ENCODE measurements around the gene TRPM6.

DNA sequence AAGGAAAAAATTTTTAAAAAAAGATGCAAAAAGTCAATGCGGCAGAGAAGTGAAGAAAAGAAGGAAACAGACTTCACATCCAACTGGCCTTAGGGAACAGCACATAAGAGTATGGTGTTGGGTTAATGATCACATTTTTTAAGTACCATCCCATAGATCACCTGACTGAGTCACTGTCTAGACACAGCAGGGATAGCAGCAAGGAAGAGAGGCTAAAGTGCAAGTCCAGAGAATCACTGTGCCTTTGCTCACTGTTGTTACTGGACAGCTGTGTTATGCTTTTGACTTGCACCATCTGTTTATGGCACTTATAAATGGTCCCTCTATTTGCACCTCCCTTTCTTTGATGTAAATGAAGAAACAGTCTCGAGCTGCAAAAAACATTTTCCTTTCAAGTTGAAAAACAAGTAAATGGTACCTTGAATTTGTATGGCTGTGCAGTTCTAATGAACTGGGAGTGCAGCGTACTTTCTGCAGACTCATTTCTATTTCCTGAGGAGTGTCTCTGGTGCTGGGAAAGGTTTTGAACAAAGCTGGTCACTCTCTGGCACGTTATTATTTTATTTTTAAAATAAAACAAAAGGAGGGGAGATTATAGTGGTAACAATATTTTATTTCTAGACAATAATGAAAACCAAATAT, 84.2 kb downstream of the TRPM6 start:
- TF ChIP-seq, protein P1, sequence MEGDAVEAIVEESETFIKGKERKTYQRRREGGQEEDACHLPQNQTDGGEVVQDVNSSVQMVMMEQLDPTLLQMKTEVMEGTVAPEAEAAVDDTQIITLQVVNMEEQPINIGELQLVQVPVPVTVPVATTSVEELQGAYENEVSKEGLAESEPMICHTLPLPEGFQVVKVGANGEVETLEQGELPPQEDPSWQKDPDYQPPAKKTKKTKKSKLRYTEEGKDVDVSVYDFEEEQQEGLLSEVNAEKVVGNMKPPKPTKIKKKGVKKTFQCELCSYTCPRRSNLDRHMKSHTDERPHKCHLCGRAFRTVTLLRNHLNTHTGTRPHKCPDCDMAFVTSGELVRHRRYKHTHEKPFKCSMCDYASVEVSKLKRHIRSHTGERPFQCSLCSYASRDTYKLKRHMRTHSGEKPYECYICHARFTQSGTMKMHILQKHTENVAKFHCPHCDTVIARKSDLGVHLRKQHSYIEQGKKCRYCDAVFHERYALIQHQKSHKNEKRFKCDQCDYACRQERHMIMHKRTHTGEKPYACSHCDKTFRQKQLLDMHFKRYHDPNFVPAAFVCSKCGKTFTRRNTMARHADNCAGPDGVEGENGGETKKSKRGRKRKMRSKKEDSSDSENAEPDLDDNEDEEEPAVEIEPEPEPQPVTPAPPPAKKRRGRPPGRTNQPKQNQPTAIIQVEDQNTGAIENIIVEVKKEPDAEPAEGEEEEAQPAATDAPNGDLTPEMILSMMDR (IDR thresholded peaks at IDR 0.05; ENCODE audit: insufficient read depth, low read length, poor library complexity, severe bottlenecking), result no peak
- no peak for TF ChIP-seq EZH2phosphoT487 (conservative IDR thresholded peaks at IDR 0.05; ENCODE audit: low read length)

Data from SU-DHL-6 (cell line).